Effector CD4-positive, alpha-beta T cell (primary cell): ENCODE results near the gene VTI1A.

Experiments
- DNase-seq: peaks from one replicate; pipeline ENCODE4 v3.0.0-alpha.2; 2020

The VTI1A gene

GRCh38 chr10:112644265-112644645 is 197.2 kb downstream of the VTI1A start:
- no peak for DNase-seq

DNA sequence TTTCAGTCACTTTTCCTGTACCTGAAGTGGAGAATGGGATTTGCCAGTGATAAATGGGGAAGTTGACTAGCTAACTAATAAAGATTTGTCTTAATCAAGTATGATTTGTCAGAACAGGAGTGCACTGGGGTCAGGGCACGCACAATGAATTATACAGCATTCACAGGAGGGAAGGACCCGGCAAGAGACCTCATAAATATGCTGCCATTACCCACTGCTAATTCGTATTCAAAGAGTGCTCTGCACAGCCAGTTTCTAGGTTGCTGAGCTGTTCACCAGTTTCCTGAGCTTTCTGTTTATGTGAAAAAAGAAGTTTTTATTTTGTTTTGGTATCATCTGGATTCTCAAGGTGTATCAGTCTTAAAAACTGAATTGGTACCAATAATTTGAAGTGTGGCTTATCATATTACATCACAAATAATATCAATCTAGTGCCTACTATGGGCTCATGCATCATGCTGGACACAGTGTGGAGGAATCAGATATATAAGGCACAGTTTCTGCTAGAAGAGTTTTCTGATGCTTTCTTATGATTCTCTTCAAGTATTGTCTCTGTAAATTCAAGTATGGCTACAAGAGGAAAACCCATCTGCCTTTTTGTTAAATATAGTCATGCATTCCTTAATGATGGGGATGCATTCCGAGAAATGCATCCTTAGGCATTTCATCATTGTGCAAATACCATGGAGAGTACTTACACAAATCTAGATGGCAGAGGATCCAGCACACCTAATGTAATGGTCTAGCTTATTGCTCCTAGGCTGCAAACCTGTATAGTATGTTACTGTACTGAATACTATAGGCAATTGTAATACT is 202.2 kb downstream of the VTI1A start:
- DNase-seq = no peak

GRCh38 chr10:112649822-112650152 is 202.8 kb downstream of the VTI1A start:
- DNase-seq = no peak

DNA sequence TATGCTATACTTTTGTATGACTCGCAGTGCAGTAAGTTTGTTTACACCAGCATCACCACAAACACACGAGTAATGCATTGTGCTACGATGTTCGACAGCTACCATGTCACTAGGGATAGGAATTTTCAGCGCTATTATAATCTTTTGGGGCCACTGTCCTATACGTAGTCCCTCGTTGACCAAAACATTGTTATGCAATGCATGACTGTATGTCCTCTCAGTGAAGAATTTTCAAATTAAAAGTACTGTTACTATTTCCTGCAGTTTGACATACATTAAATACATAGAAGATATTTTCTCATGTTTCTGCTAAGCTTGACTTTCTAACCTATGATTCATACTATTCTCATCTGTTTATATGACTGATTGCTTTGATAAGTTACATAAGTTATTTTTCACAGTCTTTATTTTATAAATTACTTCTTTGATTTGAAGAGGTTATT is 203.6 kb downstream of the VTI1A start:
- no peak for DNase-seq

GRCh38 chr10:112653215-112653614 is 206.2 kb downstream of the VTI1A start:
- no peak for DNase-seq

- DNase-seq = no peak
Observed at GRCh38 chr10:112653851-112654250, 206.8 kb downstream of the VTI1A start.

- DNase-seq = no peak
Observed at GRCh38 chr10:112654794-112655193, 207.8 kb downstream of the VTI1A start.

DNA sequence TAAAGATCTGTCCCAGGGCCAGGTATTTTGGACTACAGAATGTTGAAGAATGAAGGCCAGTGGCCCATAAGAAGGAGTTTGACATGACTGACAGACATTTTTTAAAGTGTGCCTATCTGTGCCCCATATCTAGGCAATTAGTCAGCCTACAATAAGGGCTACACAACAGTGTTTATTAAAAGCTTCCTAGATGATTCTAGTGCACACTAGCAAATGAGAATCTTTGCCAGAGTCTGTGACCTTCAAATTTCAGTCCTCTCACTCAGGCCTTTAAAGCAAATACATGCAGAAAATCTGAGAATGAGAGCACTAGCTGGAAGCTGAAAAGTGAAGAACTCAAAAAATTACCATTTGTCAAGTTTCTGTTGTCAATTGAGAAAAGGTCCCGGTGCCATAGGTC is 208.7 kb downstream of the VTI1A start:
- no peak for DNase-seq

DNA sequence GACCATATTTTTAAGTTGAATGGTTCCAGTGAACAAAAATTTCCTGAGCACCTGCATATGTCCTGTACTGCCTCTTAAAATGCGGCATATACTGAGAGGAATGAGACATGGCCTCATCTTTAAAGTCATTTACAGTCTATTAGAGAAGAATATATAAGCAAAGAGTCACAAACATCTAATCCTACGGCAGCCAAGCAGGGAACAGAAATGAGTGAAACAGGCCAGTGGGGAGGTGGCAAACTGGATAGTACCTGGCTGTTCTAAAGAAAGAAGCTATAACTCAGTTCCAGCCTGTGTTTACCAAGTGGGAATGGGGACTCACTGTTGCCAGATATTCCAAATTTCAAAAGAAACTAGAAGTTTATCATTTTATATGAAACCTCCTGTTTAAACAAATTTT is 211.4 kb downstream of the VTI1A start:
- no peak for DNase-seq

- DNase-seq = no peak
Observed at GRCh38 chr10:112658900-112659638, 212.1 kb downstream of the VTI1A start.

DNA sequence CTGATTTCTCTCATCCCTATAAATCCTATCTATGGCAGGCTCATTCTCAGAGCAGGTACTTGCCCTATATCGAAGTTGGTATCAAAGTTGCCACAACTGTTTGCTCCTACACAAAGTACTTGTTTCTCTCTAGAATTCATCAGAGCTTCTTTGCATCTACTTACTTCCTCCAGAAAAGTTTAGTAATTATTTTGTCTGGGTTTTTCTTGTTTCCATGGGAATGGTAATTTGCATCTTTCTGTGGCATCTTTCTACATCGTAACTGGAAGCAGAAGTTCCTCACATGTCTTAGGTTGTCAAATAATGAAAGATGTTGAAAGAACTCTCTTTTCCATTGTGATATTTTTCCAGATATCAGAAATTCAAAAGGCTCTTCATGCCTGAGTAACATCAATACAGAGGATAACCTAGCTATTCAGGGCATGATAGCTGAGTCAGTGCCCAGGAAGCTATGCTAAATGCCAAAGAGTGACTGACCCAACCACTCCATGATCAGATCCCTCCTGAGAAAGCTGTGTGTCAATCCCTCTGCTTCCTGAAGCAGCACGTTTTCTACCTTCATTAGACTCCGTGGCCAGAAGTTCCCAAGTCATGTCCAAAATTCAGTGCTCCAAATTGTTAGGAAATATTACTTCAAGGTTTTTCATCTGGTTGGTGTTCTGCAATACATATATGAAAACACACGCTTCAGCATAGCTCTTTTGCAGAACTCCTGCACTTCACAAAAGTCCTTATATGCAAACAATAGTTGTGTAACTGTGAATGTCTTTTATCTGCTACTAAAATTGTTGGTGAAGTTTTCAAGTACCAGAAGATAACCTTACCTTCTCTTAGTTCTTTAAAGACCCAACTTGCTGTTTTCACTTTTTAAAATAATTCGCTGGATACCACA is 216.5 kb downstream of the VTI1A start:
- DNase-seq = no peak

DNA sequence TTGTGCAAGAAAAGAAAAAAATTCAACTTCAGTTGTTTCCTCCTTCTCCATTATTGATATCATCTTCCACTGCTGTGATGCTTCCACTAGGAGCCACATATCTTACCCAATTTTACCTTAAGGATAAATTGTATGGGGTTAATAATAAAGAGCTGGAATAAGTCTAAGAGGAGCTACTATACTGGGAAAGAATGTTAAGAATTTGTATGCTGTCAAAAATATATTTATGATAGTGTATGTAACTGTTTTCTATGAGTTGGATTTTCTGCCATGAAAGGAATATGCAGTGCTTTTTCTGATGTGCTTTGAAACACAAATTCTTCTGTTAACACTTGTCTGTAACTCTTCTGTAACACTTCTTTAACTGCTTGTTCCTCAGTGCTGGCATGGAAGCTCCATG is 219.1 kb downstream of the VTI1A start:
- DNase-seq = no peak

DNA sequence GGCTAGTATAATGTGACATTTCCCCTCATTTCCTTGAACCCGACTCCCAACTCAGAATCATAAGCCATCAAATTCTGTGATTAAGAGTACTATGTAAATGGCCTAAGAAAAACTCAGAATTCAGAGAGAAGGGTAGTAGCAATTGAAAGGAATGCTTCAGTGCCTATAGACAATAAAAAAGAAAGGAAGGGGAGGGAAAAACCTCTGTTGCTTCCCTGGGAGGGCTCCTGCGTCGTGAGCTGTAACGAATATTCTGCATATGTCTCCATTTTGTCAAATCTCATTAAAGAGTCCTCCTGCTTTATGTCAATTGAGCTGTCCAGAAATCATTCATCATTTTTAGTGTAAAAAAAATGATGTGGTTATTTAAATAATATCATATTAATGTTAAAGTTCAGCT is 223.0 kb downstream of the VTI1A start:
- no peak for DNase-seq

DNA sequence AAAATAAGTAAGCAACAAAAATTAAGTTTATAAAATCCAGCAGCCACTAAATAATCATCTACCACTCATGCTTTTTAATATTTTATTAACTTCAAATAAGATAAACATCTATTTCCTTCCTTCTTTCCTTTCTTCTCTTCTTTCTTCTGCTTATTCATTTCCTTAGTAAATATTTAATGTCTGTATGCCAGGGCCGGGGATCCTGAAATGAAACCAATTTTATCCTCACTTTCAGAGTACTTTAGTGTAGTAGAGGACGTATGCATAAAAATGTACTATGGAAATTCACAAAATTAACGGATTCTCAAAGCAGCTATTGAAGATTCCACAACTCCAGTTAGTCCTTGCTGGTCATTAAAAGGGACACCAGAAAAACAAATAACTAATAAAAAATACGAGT is 224.7 kb downstream of the VTI1A start:
- DNase-seq = no peak

DNA sequence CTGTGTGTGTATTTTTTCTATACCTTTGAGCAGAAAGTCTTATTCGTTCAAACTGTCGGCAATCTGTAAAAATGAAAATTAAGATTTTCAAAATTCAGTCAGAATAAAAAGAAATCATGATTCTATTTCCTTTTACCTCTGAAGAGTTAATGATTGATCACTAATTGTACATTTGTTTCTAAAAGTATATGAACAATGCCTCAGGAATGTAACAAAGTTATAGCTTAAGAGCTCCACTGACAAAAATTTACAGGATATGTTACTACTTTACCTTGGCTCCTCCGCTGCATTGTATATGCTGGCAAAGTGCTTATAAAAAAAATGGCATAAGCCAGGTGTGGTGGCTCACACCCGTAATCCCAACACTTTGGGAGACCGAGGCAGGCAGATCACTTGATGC is 225.7 kb downstream of the VTI1A start:
- DNase-seq = no peak

- DNase-seq = no peak
Observed at GRCh38 chr10:112675560-112676083, 228.6 kb downstream of the VTI1A start.

DNA sequence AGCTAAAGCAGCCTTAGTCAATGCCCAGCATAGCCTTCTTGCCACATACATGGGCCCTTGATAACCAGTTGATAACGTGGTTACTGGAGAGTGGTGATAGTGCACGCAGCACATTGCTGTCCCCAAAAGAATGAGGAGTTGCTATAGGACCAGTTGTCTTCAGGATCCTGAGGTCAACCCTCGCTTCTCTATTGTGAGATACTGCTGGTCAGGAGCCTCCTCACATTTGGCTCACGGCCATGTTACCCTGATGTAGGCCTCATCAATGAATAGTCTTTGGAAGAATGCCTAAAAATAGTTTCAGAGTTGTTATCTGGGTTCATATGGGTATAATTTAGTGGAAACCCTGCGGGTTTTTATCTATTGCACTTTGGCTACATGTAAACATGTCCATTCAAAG is 230.7 kb downstream of the VTI1A start:
- DNase-seq = no peak

GRCh38 chr10:112678581-112678980 is 231.6 kb downstream of the VTI1A start:
- DNase-seq = no peak

GRCh38 chr10:112678987-112679386 is 232.0 kb downstream of the VTI1A start:
- no peak for DNase-seq

DNA sequence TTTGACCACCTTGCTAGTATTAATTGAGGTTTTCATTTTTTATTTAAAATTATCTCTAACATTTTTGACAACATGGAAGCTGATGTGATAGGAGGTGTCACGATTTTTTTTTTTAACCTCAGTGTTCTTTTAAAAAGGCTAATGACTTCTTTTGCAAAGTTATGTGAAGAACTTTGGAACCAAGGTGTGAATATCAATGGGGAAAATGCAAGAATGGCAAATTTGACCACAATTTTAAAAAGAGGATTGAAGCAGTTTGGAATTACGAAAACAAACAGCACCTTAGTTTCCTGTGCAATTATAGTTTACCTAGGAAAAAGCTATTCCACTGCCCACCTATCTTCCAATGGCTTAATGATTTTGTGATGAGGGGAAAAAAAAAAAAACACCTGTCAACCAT is 232.4 kb downstream of the VTI1A start:
- no peak for DNase-seq

DNA sequence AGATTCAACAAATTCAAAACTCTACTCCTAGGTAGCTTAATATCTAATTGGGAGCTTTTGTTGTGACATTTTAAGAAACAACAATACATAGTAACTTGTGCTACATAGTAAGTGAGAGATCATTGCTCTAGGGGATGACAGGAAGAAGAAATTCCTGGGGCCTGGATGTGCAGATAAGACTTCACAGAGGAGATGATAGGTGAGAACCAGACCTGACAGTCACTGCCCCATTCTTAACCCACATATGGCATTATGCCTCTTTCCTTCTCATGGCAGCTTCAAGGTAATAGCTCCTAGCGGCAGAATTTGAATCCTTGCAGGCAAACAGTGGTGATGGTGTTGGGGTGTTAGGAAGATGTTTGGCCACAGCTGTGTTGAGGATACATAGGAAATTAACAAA is 233.6 kb downstream of the VTI1A start:
- no peak for DNase-seq

DNA sequence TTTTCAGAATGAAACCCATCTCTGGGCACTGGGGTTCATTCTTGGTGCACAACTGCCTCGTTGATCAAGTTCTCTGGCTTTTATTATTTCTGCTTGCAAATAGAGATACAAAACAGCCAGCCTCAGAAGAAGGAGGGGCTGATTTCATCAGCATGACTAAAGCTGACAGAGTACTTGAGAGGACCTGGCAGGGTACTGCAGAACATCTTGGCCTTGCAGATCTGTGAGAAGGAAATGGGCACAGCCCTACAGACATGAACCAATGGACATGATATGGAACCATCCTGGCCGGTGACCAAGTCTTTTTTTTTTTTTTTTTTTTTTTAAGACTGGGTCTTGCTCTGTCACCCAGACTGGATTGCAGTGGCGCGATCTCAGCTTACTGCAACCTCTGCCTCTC is 240.6 kb downstream of the VTI1A start:
- no peak for DNase-seq
